Measurements from ENCODE around the gene SLX9. TPM values are rescaled to one million over a fixed set of nuclear protein-coding genes. Genes with fewer than 3 reads are reported as not detected.

Gene SLX9
- total and polyA plus RNA-seq, 8 donors = 5.4 to 83.4 (median 19.3) TPM

- H3K9me3 ChIP-seq = no peaks in the 10 kb centered on the region
- peak overlapping the region in 1 of 5 donors; percentile 82 for H3K27ac ChIP-seq
- no peak for TF ChIP-seq POLR2A (IDR thresholded peaks at IDR 0.05)
- TF ChIP-seq CTCF (IDR thresholded peaks at IDR 0.05) = no peak
- no peak for TF ChIP-seq POLR2AphosphoS5 (IDR thresholded peaks at IDR 0.05)
- no peak for TF ChIP-seq EP300 (IDR thresholded peaks at IDR 0.05)
- no peak for DNase-seq
- H3K36me3 ChIP-seq = peaks cover 5 to 68% (median 59%) of the 10 kb centered on the region in 4 donors
- WGBS, 5 donors = 93 to 96% (median 94%) methylated on average over 15 to 22 of the region's 22 CpGs
- intact Hi-C loops (cut with DNase I; ENCODE audit: low total_unique reads) = loop anchor here (5.0 kb wide), 1 partner anchor 173 kb away; no protein-coding TSS in a partner anchor
- H3K4me3 ChIP-seq = no peak overlapping the region
- H3K27me3 ChIP-seq = no peaks in the 10 kb centered on the region
- peaks cover 13 to 54% (median 36%) of the 10 kb centered on the region in 4 donors for H3K4me1 ChIP-seq
These were observed 14.5 kb downstream of the SLX9 start for GRCh38 chr21:44954281-44954771.

GRCh38 chr21:44955141-44955797, 15.4 kb downstream of the SLX9 start:
- peaks cover 6 to 73% (median 62%) of the 10 kb centered on the region in 4 donors for H3K36me3 ChIP-seq
- no peak overlapping the region for H3K4me3 ChIP-seq
- TF ChIP-seq EP300 (IDR thresholded peaks at IDR 0.05) (no peak), POLR2AphosphoS5 (IDR thresholded peaks at IDR 0.05) (no peak), POLR2A (IDR thresholded peaks at IDR 0.05) (no peak), CTCF (IDR thresholded peaks at IDR 0.05) (no peak)
- intact Hi-C loops (cut with DNase I; ENCODE audit: low total_unique reads) = no loop called here
- no peak for DNase-seq
- peak overlapping the region in 1 of 5 donors; percentile 10 for H3K27ac ChIP-seq
- WGBS, 5 donors = 77 to 90% (median 87%) methylated on average over 20 to 21 of the region's 21 CpGs
- no peaks in the 10 kb centered on the region for H3K9me3 ChIP-seq
- H3K27me3 ChIP-seq = no peaks in the 10 kb centered on the region
- H3K4me1 ChIP-seq = peaks cover 16 to 54% (median 34%) of the 10 kb centered on the region in 4 donors

GRCh38 chr21:44955798-44956175, 16.0 kb downstream of the SLX9 start:
- intact Hi-C loops (cut with DNase I; ENCODE audit: low total_unique reads) = no loop called here
- 84 to 94% (median 89%) methylated on average over 13 to 16 of the region's 16 CpGs for WGBS, 5 donors
- peaks cover 16 to 51% (median 34%) of the 10 kb centered on the region in 4 donors for H3K4me1 ChIP-seq
- H3K9me3 ChIP-seq = no peaks in the 10 kb centered on the region
- TF ChIP-seq POLR2AphosphoS5 (IDR thresholded peaks at IDR 0.05) (no peak), CTCF (IDR thresholded peaks at IDR 0.05) (no peak), EP300 (IDR thresholded peaks at IDR 0.05) (no peak), POLR2A (IDR thresholded peaks at IDR 0.05) (no peak)
- H3K36me3 ChIP-seq = peaks cover 9 to 77% (median 65%) of the 10 kb centered on the region in 4 donors
- DNase-seq = no peak
- peak overlapping the region in 1 of 5 donors; percentile 10 for H3K27ac ChIP-seq
- no peak overlapping the region for H3K4me3 ChIP-seq
- no peaks in the 10 kb centered on the region for H3K27me3 ChIP-seq

- Histone ChIP-seq H3K36me3 (peaks cover 9 to 79% (median 65%) of the 10 kb centered on the region in 4 donors), H3K4me1 (peaks cover 16 to 54% (median 34%) of the 10 kb centered on the region in 4 donors), H3K27me3 (no peaks in the 10 kb centered on the region), H3K4me3 (no peak overlapping the region), H3K27ac (peak overlapping the region in 2 of 5 donors; percentile 12 to 83), H3K9me3 (no peaks in the 10 kb centered on the region)
- no peak for DNase-seq
- intact Hi-C loops (cut with DNase I; ENCODE audit: low total_unique reads) = no loop called here
- 92 to 95% (median 94%) methylated on average over 21 to 35 of the region's 35 CpGs for WGBS, 5 donors
- TF ChIP-seq EP300 (IDR thresholded peaks at IDR 0.05) = no peak
These were observed 16.7 kb downstream of the SLX9 start for GRCh38 chr21:44956356-44957046.

Data from stomach (tissue), 9 donors.